Measurements from ENCODE around the gene TWF2. TPM values are rescaled to one million over a fixed set of nuclear protein-coding genes. Genes with fewer than 3 reads are reported as not detected.
A peak's percentile ranks its signal among the peaks of the same experiment; 100 is the strongest.

TWF2 gene
- total RNA-seq, 1 experiment from 2014 or later, result 44.8 TPM

GRCh38 chr3:52228751-52229291 lies 10.1 kb downstream of the TWF2 start:
- no peaks in the 10 kb centered on the region for H4K20me1 ChIP-seq (ENCODE audit: control insufficient read depth, insufficient read depth, insufficient read length)
- no peak overlapping the region for H4K8ac ChIP-seq (replicated peaks; ENCODE audit: insufficient read length, low read depth, low read length)
- H3K79me2 ChIP-seq (ENCODE audit: insufficient read depth, low read length), result no peaks in the 10 kb centered on the region
- H2BK120ac ChIP-seq (ENCODE audit: low read depth, low read length, poor library complexity, severe bottlenecking), result no peak overlapping the region
- no peak overlapping the region for H2AFZ ChIP-seq (ENCODE audit: low read length)
- H3K4me1 ChIP-seq (ENCODE audit: insufficient read depth, low read length), result no peaks in the 10 kb centered on the region
- no peak overlapping the region for H2AK5ac ChIP-seq (ENCODE audit: insufficient read length, low read length)
- Mint-ChIP-seq H3K36me3 (ENCODE audit: insufficient read depth in 1 of 3, low read depth in 3 of 3) (peaks cover 12 to 28% (median 25%) of the 10 kb centered on the region in 3 experiments), H3K27ac (no peak overlapping the region), H3K9me3 (no peaks in the 10 kb centered on the region; a peak in 1 of 5 replicates), H3K4me3 (no peak overlapping the region), H3K27me3 (ENCODE audit: low read depth) (no peaks in the 10 kb centered on the region; the same call in 1 of the 2 replicates), H3K4me1 (peaks cover 0 to 14% of the 10 kb centered on the region in 2 experiments; a peak in 3 of 4 replicates)
- no peaks in the 10 kb centered on the region for H3K79me1 ChIP-seq (ENCODE audit: insufficient read depth, low read depth, low read length, poor library complexity, severe bottlenecking)
- H3K56ac ChIP-seq (ENCODE audit: insufficient read length, low read depth, low read length), result no peak overlapping the region
- H3K27me3 ChIP-seq (ENCODE audit: insufficient read depth, low read length), result no peaks in the 10 kb centered on the region
- H2BK5ac ChIP-seq (ENCODE audit: insufficient read length, low read length), result no peak overlapping the region
- H3K27ac ChIP-seq (ENCODE audit: insufficient read length, low read depth, low read length), result no peak overlapping the region
- H2BK15ac ChIP-seq (ENCODE audit: low read depth, low read length), result no peak overlapping the region
- no peak overlapping the region for H2BK20ac ChIP-seq (ENCODE audit: low read depth, low read length, poor library complexity, severe bottlenecking)
- no peaks in the 10 kb centered on the region for H3K23me2 ChIP-seq (ENCODE audit: insufficient read length, low read depth, low read length, poor library complexity, severe bottlenecking)
- no peak overlapping the region for H4K5ac ChIP-seq (ENCODE audit: insufficient read length, low read depth, low read length)
- H3K23ac ChIP-seq (ENCODE audit: insufficient read length, low read depth, low read length), result no peak overlapping the region
- H2BK12ac ChIP-seq (ENCODE audit: insufficient read length, low read depth, low read length), result no peak overlapping the region
- no peak overlapping the region for H3K18ac ChIP-seq (ENCODE audit: insufficient read length, low read depth, low read length)
- no peak overlapping the region for H3K4me2 ChIP-seq (ENCODE audit: insufficient read depth, insufficient read length, low read length)
- TF ChIP-seq CTCF (conservative IDR thresholded peaks at IDR 0.05), result no peak
- no peak overlapping the region for H3T11ph ChIP-seq (ENCODE audit: low read length)
- no peak overlapping the region for H3K9ac ChIP-seq (ENCODE audit: extremely low read depth, insufficient read length, low read length)
- DNase-seq, result peak; percentile 17
- H4K91ac ChIP-seq (ENCODE audit: insufficient read length, low read depth, low read length), result no peak overlapping the region
- no CpG with 5 or more reads among the region's 21 CpGs for WGBS (ENCODE audit: extremely low coverage, insufficient read length, low lambda C conversion rate)
- no peaks in the 10 kb centered on the region for H3K9me3 ChIP-seq (ENCODE audit: control insufficient read depth, low read depth, low read length)
- no peak overlapping the region for H3K14ac ChIP-seq (ENCODE audit: insufficient read depth, low read length)
- H3K4ac ChIP-seq (ENCODE audit: low read depth, low read length), result no peak overlapping the region
